NB4 (cell line): ENCODE measurements around the gene SELENOH.

Experiments
- MYC ChIP-seq: IDR thresholded peaks from 2 replicates; pipeline ENCODE4 v1.6.1; 2011; ENCODE audit warnings: low read depth, low read length
- POLR2A ChIP-seq: IDR thresholded peaks from 2 replicates; pipeline ENCODE4 v1.6.1; 2011; ENCODE audit warnings: mild to moderate bottlenecking; ENCODE audit not compliant: insufficient read length; ENCODE audit errors: extremely low read depth
- TF ChIP-seq, protein P1 (sequence below): IDR thresholded peaks from one replicate; pipeline ENCODE4 v1.5.1; 2012; ENCODE audit warnings: low read depth, low read length
- TF ChIP-seq, protein P2 (sequence below): IDR thresholded peaks from 2 replicates; pipeline ENCODE4 v1.6.1; 2011; ENCODE audit warnings: low read depth, low read length

GRCh38 chr11:57776577-57777210 is 35.4 kb downstream of the SELENOH start:
- TF ChIP-seq, protein P1, sequence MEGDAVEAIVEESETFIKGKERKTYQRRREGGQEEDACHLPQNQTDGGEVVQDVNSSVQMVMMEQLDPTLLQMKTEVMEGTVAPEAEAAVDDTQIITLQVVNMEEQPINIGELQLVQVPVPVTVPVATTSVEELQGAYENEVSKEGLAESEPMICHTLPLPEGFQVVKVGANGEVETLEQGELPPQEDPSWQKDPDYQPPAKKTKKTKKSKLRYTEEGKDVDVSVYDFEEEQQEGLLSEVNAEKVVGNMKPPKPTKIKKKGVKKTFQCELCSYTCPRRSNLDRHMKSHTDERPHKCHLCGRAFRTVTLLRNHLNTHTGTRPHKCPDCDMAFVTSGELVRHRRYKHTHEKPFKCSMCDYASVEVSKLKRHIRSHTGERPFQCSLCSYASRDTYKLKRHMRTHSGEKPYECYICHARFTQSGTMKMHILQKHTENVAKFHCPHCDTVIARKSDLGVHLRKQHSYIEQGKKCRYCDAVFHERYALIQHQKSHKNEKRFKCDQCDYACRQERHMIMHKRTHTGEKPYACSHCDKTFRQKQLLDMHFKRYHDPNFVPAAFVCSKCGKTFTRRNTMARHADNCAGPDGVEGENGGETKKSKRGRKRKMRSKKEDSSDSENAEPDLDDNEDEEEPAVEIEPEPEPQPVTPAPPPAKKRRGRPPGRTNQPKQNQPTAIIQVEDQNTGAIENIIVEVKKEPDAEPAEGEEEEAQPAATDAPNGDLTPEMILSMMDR = no peak
- TF ChIP-seq POLR2A = no peak
- TF ChIP-seq, protein P2, sequence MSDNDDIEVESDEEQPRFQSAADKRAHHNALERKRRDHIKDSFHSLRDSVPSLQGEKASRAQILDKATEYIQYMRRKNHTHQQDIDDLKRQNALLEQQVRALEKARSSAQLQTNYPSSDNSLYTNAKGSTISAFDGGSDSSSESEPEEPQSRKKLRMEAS = no peak
- no peak for TF ChIP-seq MYC
